Gastrocnemius medialis (tissue), 4 donors: ENCODE data around the gene MAVS. TPM values are rescaled to one million over a fixed set of nuclear protein-coding genes. Genes with fewer than 3 reads are reported as not detected.

Experiments used
- ATAC-seq, 2 donors: fragments of 150-250 bp; one replicate each; pipeline ENCODE4 v1.9.1; 2016
- DNase-seq, 2 donors: peaks; one replicate each; pipeline ENCODE4 v3.0.0-alpha.2; 2019
- H3K27ac ChIP-seq, 4 donors: fragments of 200-600 bp; sonication (generic); 1 replicate in 1 of 4; 2 replicates in 3 of 4; pipeline ENCODE4 v1.5.1; 2016 to 2018; ENCODE audit warnings: mild to moderate bottlenecking in 2 of 4, moderate library complexity in 1 of 4
- H3K27me3 ChIP-seq, 3 donors: fragments of 200-600 bp; sonication (generic) in 2 of 3; 1 replicate in 1 of 3; 2 replicates in 2 of 3; pipeline versions ENCODE4 v1.5.1 to v1.6.0; 2016 to 2019; ENCODE audit warnings: mild to moderate bottlenecking in 1 of 3, moderate library complexity in 1 of 3
- H3K36me3 ChIP-seq, 2 donors: fragments of 200-600 bp; sonication (generic) in 1 of 2; one replicate each; pipeline ENCODE4 v1.5.1; 2017 to 2018
- H3K4me1 ChIP-seq, 2 donors: fragments of 200-600 bp; sonication (generic) in 1 of 2; one replicate each; pipeline ENCODE4 v1.5.1; 2016 to 2017; ENCODE audit warnings: mild to moderate bottlenecking in 2 of 2
- H3K4me3 ChIP-seq, 4 donors: fragments of 200-600 bp; sonication (generic) in 3 of 4; 1 replicate in 1 of 4; 2 replicates in 3 of 4; pipeline ENCODE4 v1.5.1; 2016 to 2019; ENCODE audit warnings: mild to moderate bottlenecking in 2 of 4
- H3K9me3 ChIP-seq, 3 donors: fragments of 200-600 bp; sonication (generic) in 2 of 3; 1 replicate in 1 of 3; 2 replicates in 2 of 3; pipeline ENCODE4 v1.5.1; 2016 to 2019
- POLR2A ChIP-seq, 2 donors: fragments of 450-650 bp; IDR thresholded peaks; one replicate each; pipeline ENCODE4 v1.6.1; 2017; ENCODE audit warnings: antibody characterized with exemption in 2 of 2, mild to moderate bottlenecking in 2 of 2, moderate library complexity in 2 of 2
- in situ Hi-C, 4 donors: fragments of 200-750 bp; cut with MboI; loops; one replicate each; pipeline versions ENCODE4 v1.15.0 to v1.8.0; 2017; ENCODE audit warnings: low sequenced_read_pairs in 4 of 4
- intact Hi-C: fragments of 100-400 bp; cut with DNase I; formaldehyde crosslinking; loops from one replicate; pipeline ENCODE4 v1.15.1; 2023; ENCODE audit warnings: low total_unique reads
- total RNA-seq, 4 donors: library from RNA; depleted of rRNA; stranded (reverse); fragments of >200 nt; gene quantifications; one replicate each; pipeline versions ENCODE4 v1.1.0 to v1.2.3, GENCODE V29; 2016
- TF ChIP-seq, protein P1 (sequence below), 5 experiments: fragments of 450-650 bp in 3 of 5; fragments of 200-600 bp in 2 of 5; sonication (generic) in 2 of 5; IDR thresholded peaks in 4 of 5; conservative IDR thresholded peaks in 1 of 5; 1 replicate in 4 of 5; 2 replicates in 1 of 5; pipeline ENCODE4 v1.5.1; 2016 to 2019; ENCODE audit warnings: antibody characterized with exemption in 5 of 5, mild to moderate bottlenecking in 3 of 5, moderate library complexity in 3 of 5

Gene MAVS
- total RNA-seq, 4 donors from 2014 or later: 37.9 to 64.5 (median 44.4) TPM

- no peaks in the 10 kb centered on the region for H3K36me3 ChIP-seq
- intact Hi-C loops: no loop called here
- no peak for DNase-seq
- H3K4me1 ChIP-seq: peaks cover 14 to 21% of the 10 kb centered on the region in 2 donors
- in situ Hi-C loops: no loop called here
- no peak for TF ChIP-seq POLR2A (IDR thresholded peaks at IDR 0.05)
- TF ChIP-seq, protein P1, sequence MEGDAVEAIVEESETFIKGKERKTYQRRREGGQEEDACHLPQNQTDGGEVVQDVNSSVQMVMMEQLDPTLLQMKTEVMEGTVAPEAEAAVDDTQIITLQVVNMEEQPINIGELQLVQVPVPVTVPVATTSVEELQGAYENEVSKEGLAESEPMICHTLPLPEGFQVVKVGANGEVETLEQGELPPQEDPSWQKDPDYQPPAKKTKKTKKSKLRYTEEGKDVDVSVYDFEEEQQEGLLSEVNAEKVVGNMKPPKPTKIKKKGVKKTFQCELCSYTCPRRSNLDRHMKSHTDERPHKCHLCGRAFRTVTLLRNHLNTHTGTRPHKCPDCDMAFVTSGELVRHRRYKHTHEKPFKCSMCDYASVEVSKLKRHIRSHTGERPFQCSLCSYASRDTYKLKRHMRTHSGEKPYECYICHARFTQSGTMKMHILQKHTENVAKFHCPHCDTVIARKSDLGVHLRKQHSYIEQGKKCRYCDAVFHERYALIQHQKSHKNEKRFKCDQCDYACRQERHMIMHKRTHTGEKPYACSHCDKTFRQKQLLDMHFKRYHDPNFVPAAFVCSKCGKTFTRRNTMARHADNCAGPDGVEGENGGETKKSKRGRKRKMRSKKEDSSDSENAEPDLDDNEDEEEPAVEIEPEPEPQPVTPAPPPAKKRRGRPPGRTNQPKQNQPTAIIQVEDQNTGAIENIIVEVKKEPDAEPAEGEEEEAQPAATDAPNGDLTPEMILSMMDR (IDR thresholded peaks at IDR 0.05 in 4 of 5, conservative IDR thresholded peaks at IDR 0.05 in 1 of 5): no peak
- no peaks in the 10 kb centered on the region for H3K9me3 ChIP-seq
- ATAC-seq: no peak
- H3K4me3 ChIP-seq: no peak overlapping the region
- no peaks in the 10 kb centered on the region for H3K27me3 ChIP-seq
- H3K27ac ChIP-seq: peak overlapping the region; percentile 84 to 96 (median 90)
Observed at GRCh38 chr20:3812975-3813847, 33.4 kb upstream of the MAVS start.

DNA sequence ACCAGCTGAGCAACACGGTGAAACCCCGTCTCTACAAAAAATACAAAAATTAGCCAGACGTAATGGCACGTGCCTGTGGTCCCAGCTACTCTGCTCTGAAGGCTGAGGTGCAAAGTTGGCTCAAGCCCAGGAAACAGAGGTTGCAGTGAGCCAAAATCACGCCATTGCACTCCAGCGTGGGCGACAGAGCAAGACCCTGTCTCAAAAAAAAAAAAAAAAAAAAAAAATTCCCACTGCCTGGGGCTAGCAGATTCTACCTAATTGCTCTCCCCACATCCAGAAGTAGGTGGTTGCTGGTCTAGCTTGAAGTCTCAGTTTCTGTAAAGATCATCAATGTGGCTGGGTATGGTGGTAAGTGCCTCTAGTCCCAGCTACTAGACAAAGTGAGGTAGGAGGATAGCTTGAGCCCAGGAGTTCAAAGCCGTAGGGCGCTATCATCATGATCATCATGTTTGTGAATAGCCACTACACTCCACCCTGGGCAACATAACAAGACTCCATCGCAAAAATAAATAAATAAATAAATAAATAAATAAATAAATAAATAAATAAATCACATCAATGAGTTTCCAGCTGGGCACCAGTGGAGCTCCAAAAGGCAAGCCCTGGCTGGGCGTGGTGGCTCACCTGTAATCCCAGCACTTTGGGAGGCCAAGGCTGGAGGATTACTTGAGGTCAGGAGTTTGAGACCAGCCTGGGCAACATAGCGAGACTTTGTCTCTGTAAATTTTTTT lies 32.6 kb upstream of the MAVS start:
- Histone ChIP-seq H3K9me3 (no peaks in the 10 kb centered on the region), H3K27ac (no peak overlapping the region), H3K27me3 (no peaks in the 10 kb centered on the region), H3K4me3 (no peak overlapping the region), H3K36me3 (no peaks in the 10 kb centered on the region), H3K4me1 (peaks cover 15 to 28% of the 10 kb centered on the region in 2 donors)
- DNase-seq: no peak
- intact Hi-C loops: no loop called here
- no peak for ATAC-seq
- TF ChIP-seq, protein P1 (IDR thresholded peaks at IDR 0.05 in 4 of 5, conservative IDR thresholded peaks at IDR 0.05 in 1 of 5): no peak
- no peak for TF ChIP-seq POLR2A (IDR thresholded peaks at IDR 0.05)
- in situ Hi-C loops: no loop called here

- H3K4me1 ChIP-seq: peaks cover 22 to 36% of the 10 kb centered on the region in 2 donors
- no peak overlapping the region for H3K4me3 ChIP-seq
- no peak for TF ChIP-seq POLR2A (IDR thresholded peaks at IDR 0.05)
- TF ChIP-seq, protein P1 (IDR thresholded peaks at IDR 0.05 in 4 of 5, conservative IDR thresholded peaks at IDR 0.05 in 1 of 5): no peak
- no peaks in the 10 kb centered on the region for H3K27me3 ChIP-seq
- ATAC-seq (no peak), DNase-seq (no peak)
- H3K36me3 ChIP-seq: no peaks in the 10 kb centered on the region
- H3K27ac ChIP-seq: no peak overlapping the region
- in situ Hi-C loops: no loop called here
- intact Hi-C loops: no loop called here
- no peaks in the 10 kb centered on the region for H3K9me3 ChIP-seq
Observed at GRCh38 chr20:3814928-3815495, 31.6 kb upstream of the MAVS start.

GRCh38 chr20:3815703-3816315 lies 30.8 kb upstream of the MAVS start:
- DNase-seq (no peak), ATAC-seq (no peak)
- Histone ChIP-seq H3K9me3 (no peaks in the 10 kb centered on the region), H3K27ac (no peak overlapping the region), H3K4me1 (peaks cover 23 to 30% of the 10 kb centered on the region in 2 donors), H3K4me3 (no peak overlapping the region), H3K27me3 (no peaks in the 10 kb centered on the region), H3K36me3 (no peaks in the 10 kb centered on the region)
- in situ Hi-C loops (no loop called here), intact Hi-C loops (no loop called here)
- TF ChIP-seq, protein P1 (IDR thresholded peaks at IDR 0.05 in 4 of 5, conservative IDR thresholded peaks at IDR 0.05 in 1 of 5): no peak
- TF ChIP-seq POLR2A (IDR thresholded peaks at IDR 0.05): no peak
